ENCODE measurements around the gene CFAP70. TPM values are rescaled to one million over a fixed set of nuclear protein-coding genes. Genes with fewer than 3 reads are reported as not detected.
"Not testable (repeated sequence)": the region's sequence is repeated elsewhere in the genome, so short reads cannot be mapped to it uniquely, and the experiment has no call there.

CFAP70 gene
- total and polyA plus RNA-seq, 2 of the 8 experiments (the other 6 are each of a cell fraction or from before 2014, with no cell fraction given), result 0.21 to 0.30 TPM

GRCh38 chr10:73332379-73332778 is 26.3 kb downstream of the CFAP70 start (continued):
- no peak for TF ChIP-seq SP2 (IDR thresholded peaks at IDR 0.05; ENCODE audit: low read length)
- no peak for TF ChIP-seq POLR2A (IDR thresholded peaks at IDR 0.05; ENCODE audit: control extremely low read depth in 1 of 2, low read depth in 2 of 2, low read length in 2 of 2)
- no peak for TF ChIP-seq GABPA (IDR thresholded peaks at IDR 0.05; ENCODE audit: borderline replicate concordance, insufficient read depth, low read length)
- no peak for TF ChIP-seq GTF2F1 (IDR thresholded peaks at IDR 0.05; ENCODE audit: borderline replicate concordance, low read depth, low read length)

GRCh38 chr10:73328523-73328922 is 30.1 kb downstream of the CFAP70 start:
- H3K4me3 ChIP-seq (ENCODE audit: extremely low read depth in 1 of 4, insufficient read depth in 2 of 4, low read depth in 3 of 4, low read length in 4 of 4); H2BK5ac ChIP-seq (ENCODE audit: low read depth, low read length); H2BK20ac ChIP-seq (ENCODE audit: low read length); H3K23ac ChIP-seq (ENCODE audit: insufficient read length); H4K8ac ChIP-seq (ENCODE audit: extremely low read depth, insufficient read depth, low read length); H2BK15ac ChIP-seq (ENCODE audit: low read length); H3K36me3 ChIP-seq (ENCODE audit: control insufficient read depth in 2 of 4, insufficient read depth in 4 of 4, low read length in 3 of 4); H3K4ac ChIP-seq (replicated peaks; ENCODE audit: insufficient read length, low read depth, low read length); H4K91ac ChIP-seq (replicated peaks; ENCODE audit: insufficient read length, low read length); H2BK120ac ChIP-seq (replicated peaks; ENCODE audit: low read depth, low read length); H3K14ac ChIP-seq (ENCODE audit: insufficient read length); H2AFZ ChIP-seq (ENCODE audit: low read length); H3K27me3 ChIP-seq (replicated peaks in 1 of 4; ENCODE audit: control insufficient read depth in 3 of 4, extremely low read depth in 1 of 4, insufficient read depth in 3 of 4, low read length in 3 of 4); H2AK5ac ChIP-seq (ENCODE audit: low read depth, low read length); H4K5ac ChIP-seq (ENCODE audit: insufficient read length, low read depth, low read length); H4K20me1 ChIP-seq (replicated peaks in 1 of 2; ENCODE audit: control insufficient read depth in 1 of 2, insufficient read depth in 2 of 2, low read length in 2 of 2); H3K27ac ChIP-seq (ENCODE audit: low read depth, low read length); H3K23me2 ChIP-seq (ENCODE audit: low read depth, low read length); H2BK12ac ChIP-seq (ENCODE audit: low read depth, low read length); H3K4me1 ChIP-seq (replicated peaks in 1 of 4; ENCODE audit: control insufficient read depth in 3 of 4, insufficient read depth in 4 of 4, low read length in 3 of 4); H3K79me2 ChIP-seq (ENCODE audit: control insufficient read depth in 1 of 2, insufficient read depth in 2 of 2, low read length in 2 of 2); H3K4me2 ChIP-seq (ENCODE audit: insufficient read depth in 1 of 2, low read depth in 2 of 2, low read length in 2 of 2); H3K9me3 ChIP-seq (ENCODE audit: insufficient read depth in 2 of 2, low read depth in 1 of 2, low read length in 1 of 2); H3K9ac ChIP-seq (replicated peaks in 1 of 4; ENCODE audit: extremely low read depth in 1 of 4, low read depth in 3 of 4, low read length in 3 of 4); H3K18ac ChIP-seq (ENCODE audit: extremely low read depth, low read length); CTCF ChIA-PET (ENCODE audit: partially characterized antibody); POLR2A ChIA-PET (ENCODE audit: partially characterized antibody); H3K79me1 ChIP-seq (ENCODE audit: low read depth, low read length); H3K56ac ChIP-seq (replicated peaks; ENCODE audit: insufficient read length, low read depth, low read length); FAIRE-seq; DNase-seq (ENCODE audit: low read depth in 1 of 2, low spot score in 2 of 2): not testable (repeated sequence)
- no CpG with 5 or more reads among the region's 1 CpG for WGBS, 2 experiments (ENCODE audit: extremely low coverage in 1 of 2, insufficient coverage in 1 of 2, insufficient read length in 1 of 2, insufficient replicate concordance in 2 of 2, low coverage in 1 of 2, low lambda C conversion rate in 2 of 2, missing lambda C conversion rate in 1 of 2)
